GM10847 (cell line): ENCODE results near the gene KMO.

Experiments
- POLR2A ChIP-seq: IDR thresholded peaks from 2 replicates; pipeline ENCODE4 v1.6.1; 2011; ENCODE audit not compliant: insufficient read length; ENCODE audit errors: extremely low read depth

The KMO gene

GRCh38 chr1:241640867-241641622 is 108.9 kb downstream of the KMO start:
- TF ChIP-seq POLR2A: no peak

GRCh38 chr1:241641773-241642592 is 109.8 kb downstream of the KMO start:
- TF ChIP-seq POLR2A: no peak

GRCh38 chr1:241642593-241642944 is 110.4 kb downstream of the KMO start:
- TF ChIP-seq POLR2A: no peak

- no peak for TF ChIP-seq POLR2A
Observed at GRCh38 chr1:241644259-241644658, 112.1 kb downstream of the KMO start.

GRCh38 chr1:241645199-241645598 is 113.0 kb downstream of the KMO start:
- TF ChIP-seq POLR2A: no peak
